ENCODE measurements around the gene LCE3A. TPM values are rescaled to one million over a fixed set of nuclear protein-coding genes. Genes with fewer than 3 reads are reported as not detected.
A peak's percentile ranks its signal among the peaks of the same experiment; 100 is the strongest.

LCE3A gene
- total and polyA plus RNA-seq, 4 donors, result not detected

DNA sequence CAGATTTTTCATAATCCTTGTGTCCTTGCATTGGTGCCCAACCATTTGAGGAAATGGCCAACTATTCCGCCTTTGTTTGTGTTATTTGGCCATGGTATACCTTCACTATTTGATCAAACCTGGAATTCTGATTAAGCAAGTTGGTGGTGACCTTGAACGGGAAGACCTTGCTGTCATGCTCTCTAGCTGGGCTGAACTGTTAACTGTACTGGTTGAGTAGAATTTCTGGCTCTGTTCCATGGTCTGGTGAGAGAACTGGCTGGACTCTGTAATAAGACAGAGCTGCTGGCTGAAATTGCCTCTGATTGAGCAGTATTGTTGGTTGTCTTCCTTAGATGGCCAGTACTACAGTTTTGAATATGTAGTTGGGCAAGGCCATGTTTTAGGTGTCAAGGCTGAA lies 25.9 kb downstream of the LCE3A start:
- TF ChIP-seq MAX (IDR thresholded peaks at IDR 0.05) (peak; percentile 30), EGR1 (IDR thresholded peaks at IDR 0.05; ENCODE audit: low read depth in 2 of 2) (no peak), RXRA (IDR thresholded peaks at IDR 0.05) (peak; percentile 30 to 76), HNF4A (conservative IDR thresholded peaks at IDR 0.05) (peak; percentile 46 to 73), YY1 (IDR thresholded peaks at IDR 0.05) (peak; percentile 24), TAF1 (conservative IDR thresholded peaks at IDR 0.05) (no peak), FOXA1 (IDR thresholded peaks at IDR 0.05) (no peak), CTCF (IDR thresholded peaks at IDR 0.05; ENCODE audit: low read depth, low read length, missing input control) (no peak)
- TF ChIP-seq, protein P1, sequence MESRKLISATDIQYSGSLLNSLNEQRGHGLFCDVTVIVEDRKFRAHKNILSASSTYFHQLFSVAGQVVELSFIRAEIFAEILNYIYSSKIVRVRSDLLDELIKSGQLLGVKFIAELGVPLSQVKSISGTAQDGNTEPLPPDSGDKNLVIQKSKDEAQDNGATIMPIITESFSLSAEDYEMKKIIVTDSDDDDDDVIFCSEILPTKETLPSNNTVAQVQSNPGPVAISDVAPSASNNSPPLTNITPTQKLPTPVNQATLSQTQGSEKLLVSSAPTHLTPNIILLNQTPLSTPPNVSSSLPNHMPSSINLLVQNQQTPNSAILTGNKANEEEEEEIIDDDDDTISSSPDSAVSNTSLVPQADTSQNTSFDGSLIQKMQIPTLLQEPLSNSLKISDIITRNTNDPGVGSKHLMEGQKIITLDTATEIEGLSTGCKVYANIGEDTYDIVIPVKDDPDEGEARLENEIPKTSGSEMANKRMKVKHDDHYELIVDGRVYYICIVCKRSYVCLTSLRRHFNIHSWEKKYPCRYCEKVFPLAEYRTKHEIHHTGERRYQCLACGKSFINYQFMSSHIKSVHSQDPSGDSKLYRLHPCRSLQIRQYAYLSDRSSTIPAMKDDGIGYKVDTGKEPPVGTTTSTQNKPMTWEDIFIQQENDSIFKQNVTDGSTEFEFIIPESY (IDR thresholded peaks at IDR 0.05), result no peak
- no peak for DNase-seq (ENCODE audit: low spot score)
- Histone ChIP-seq H3K9ac (ENCODE audit: low read depth in 1 of 2, low read length in 2 of 2) (no peak overlapping the region), H3K27me3 (ENCODE audit: control insufficient read depth in 4 of 4, insufficient read depth in 4 of 4, low read length in 3 of 4) (no peaks in the 10 kb centered on the region), H3K9me3 (ENCODE audit: control insufficient read depth in 4 of 4, low read length in 3 of 4) (peaks cover 0 to 3% (median 0%) of the 10 kb centered on the region in 4 donors), H3K27ac (ENCODE audit: low read depth in 1 of 2, low read length in 2 of 2) (peak overlapping the region in 1 of 2 donors; percentile 37), H3K36me3 (ENCODE audit: control insufficient read depth in 4 of 4, insufficient read depth in 3 of 4, low read depth in 1 of 4, low read length in 3 of 4) (no peaks in the 10 kb centered on the region), H3K4me1 (ENCODE audit: control insufficient read depth in 4 of 4, insufficient read depth in 4 of 4, low read length in 3 of 4) (peaks cover 2 to 7% (median 6%) of the 10 kb centered on the region in 4 donors), H3K4me3 (ENCODE audit: low read depth in 1 of 3, low read length in 3 of 3) (no peak overlapping the region)
- 40% methylated on average over 2 of the region's 2 CpGs for WGBS

GRCh38 chr1:152585586-152585985 lies 37.3 kb downstream of the LCE3A start:
- H3K4me3 ChIP-seq (ENCODE audit: low read depth in 1 of 3, low read length in 3 of 3), result no peak overlapping the region
- no peaks in the 10 kb centered on the region for H3K36me3 ChIP-seq (ENCODE audit: control insufficient read depth in 4 of 4, insufficient read depth in 3 of 4, low read depth in 1 of 4, low read length in 3 of 4)
- no peak overlapping the region for H3K27ac ChIP-seq (ENCODE audit: low read depth in 1 of 2, low read length in 2 of 2)
- H3K27me3 ChIP-seq (ENCODE audit: control insufficient read depth in 4 of 4, insufficient read depth in 4 of 4, low read length in 3 of 4), result peaks cover 0 to under 1% (median 0%) of the 10 kb centered on the region in 4 donors
- no peak for TF ChIP-seq SP1 (IDR thresholded peaks at IDR 0.05)
- TF ChIP-seq, protein P1 (IDR thresholded peaks at IDR 0.05), result no peak
- no peak for TF ChIP-seq GABPA (IDR thresholded peaks at IDR 0.05 in 1 of 2, conservative IDR thresholded peaks at IDR 0.05 in 1 of 2)
- TF ChIP-seq, protein P2, sequence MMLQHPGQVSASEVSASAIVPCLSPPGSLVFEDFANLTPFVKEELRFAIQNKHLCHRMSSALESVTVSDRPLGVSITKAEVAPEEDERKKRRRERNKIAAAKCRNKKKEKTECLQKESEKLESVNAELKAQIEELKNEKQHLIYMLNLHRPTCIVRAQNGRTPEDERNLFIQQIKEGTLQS (IDR thresholded peaks at IDR 0.05), result no peak
- TF ChIP-seq NR2F2 (IDR thresholded peaks at IDR 0.05), result no peak
- TF ChIP-seq EGR1 (IDR thresholded peaks at IDR 0.05; ENCODE audit: low read depth in 2 of 2), result no peak
- no peak for TF ChIP-seq REST (IDR thresholded peaks at IDR 0.05)
- H3K9ac ChIP-seq (ENCODE audit: low read depth in 1 of 2, low read length in 2 of 2), result no peak overlapping the region
- H3K4me1 ChIP-seq (ENCODE audit: control insufficient read depth in 4 of 4, insufficient read depth in 4 of 4, low read length in 3 of 4), result no peaks in the 10 kb centered on the region
- H3K9me3 ChIP-seq (ENCODE audit: control insufficient read depth in 4 of 4, low read length in 3 of 4), result no peaks in the 10 kb centered on the region
- WGBS, result 59% methylated on average over 1 of the region's 1 CpG
- no peak for DNase-seq (ENCODE audit: low spot score)

Measured in liver (tissue), 9 donors.